Activated T-helper 17 cell treated with anti-CD3 and anti-CD28 coated beads, Interleukin-2, amount 50 U/mL, for 72 hours (primary cell): ENCODE data around the gene PI4KB. TPM values are rescaled to one million over a fixed set of nuclear protein-coding genes. Genes with fewer than 3 reads are reported as not detected.
"Not testable (repeated sequence)": the region's sequence is repeated elsewhere in the genome, so short reads cannot be mapped to it uniquely, and the experiment has no call there.

Source experiments
- ATAC-seq: fragments of 150-1000 bp; cut with Tn5 transposase; replicated peaks from 2 replicates; pipeline ENCODE4 v1.10.0; 2021; ENCODE audit warnings: mild to moderate bottlenecking, moderate library complexity
- H3K27ac Mint-ChIP-seq: one replicate; pipeline ENCODE4 v1.8.0; 2022; ENCODE audit warnings: mixed read lengths
- H3K27me3 Mint-ChIP-seq: one replicate; pipeline ENCODE4 v1.8.0; 2022; ENCODE audit warnings: mixed read lengths
- H3K36me3 Mint-ChIP-seq: one replicate; pipeline ENCODE4 v1.8.0; 2022; ENCODE audit warnings: low read depth, mild to moderate bottlenecking, mixed read lengths
- H3K4me1 Mint-ChIP-seq: one replicate; pipeline ENCODE4 v1.8.0; 2022; ENCODE audit warnings: mixed read lengths
- H3K4me3 Mint-ChIP-seq: one replicate; pipeline ENCODE4 v1.8.0; 2022; ENCODE audit warnings: mild to moderate bottlenecking, mixed read lengths
- H3K9me3 Mint-ChIP-seq: one replicate; pipeline ENCODE4 v1.8.0; 2022; ENCODE audit warnings: mixed read lengths
- total RNA-seq, 2 donors: library from RNA; stranded (reverse); gene quantifications; one replicate each; pipeline ENCODE4 v1.2.3, GENCODE V29; 2022

PI4KB gene
- total RNA-seq, 2 donors from 2014 or later: 70.0 to 76.8 TPM

DNA sequence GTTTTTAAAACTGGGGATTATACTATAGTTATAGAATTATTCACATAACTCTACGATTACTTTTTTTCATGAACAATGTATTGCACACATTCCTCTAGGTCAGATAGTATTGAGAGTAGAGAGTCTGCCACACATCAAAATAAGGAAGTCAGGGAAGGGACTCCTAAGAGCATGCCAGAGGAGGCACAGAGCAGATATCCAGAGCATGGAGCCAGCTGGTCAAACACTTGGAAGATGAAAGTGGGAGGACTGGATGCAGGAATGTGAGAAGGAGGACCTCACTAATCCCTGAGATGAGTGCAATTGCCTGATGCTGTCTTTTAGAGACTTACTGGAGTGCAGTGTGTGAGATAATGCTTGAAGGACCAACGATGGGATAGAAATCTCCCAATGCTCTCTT is 29.5 kb upstream of the PI4KB start:
- ATAC-seq: no peak
- Mint-ChIP-seq H3K27me3 (no peaks in the 10 kb centered on the region), H3K9me3 (no peaks in the 10 kb centered on the region), H3K27ac (no peak overlapping the region), H3K36me3 (no peaks in the 10 kb centered on the region), H3K4me1 (no peaks in the 10 kb centered on the region), H3K4me3 (no peak overlapping the region)

DNA sequence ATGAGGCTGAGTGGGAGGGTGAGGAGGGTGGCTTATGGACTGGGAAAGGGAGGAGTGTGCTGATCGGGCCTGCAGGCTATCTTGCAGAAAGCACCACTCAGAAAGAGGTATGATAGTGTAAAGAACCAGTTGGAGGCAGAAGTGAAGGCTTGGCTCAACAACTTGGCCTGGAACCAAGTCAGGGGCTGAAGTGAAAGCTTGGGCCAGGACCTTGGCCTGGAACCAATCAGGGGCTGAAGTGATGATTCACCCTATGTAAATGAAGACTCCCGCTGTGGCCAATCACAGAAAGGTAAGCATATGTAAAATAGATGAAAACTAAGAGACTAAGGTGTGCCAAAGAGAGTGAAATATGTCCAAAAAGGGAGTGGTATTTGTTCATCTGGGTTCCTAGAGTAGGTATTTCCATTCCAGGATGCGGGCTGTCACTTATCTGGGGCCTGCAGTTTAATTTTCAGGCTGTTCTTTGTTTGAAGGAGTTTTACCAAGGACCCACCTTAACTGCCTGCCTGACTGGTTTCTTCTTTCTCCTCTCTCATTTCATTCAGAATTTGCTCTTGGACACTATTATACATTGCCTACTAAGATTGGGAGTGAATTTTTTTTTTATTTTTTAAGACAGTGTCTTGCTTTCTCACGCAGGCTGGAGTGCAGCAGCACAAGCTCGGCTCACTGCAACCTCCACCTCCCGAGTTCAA is 25.0 kb upstream of the PI4KB start:
- Mint-ChIP-seq H3K36me3 (peaks cover 3% of the 10 kb centered on the region), H3K4me3 (no peak overlapping the region), H3K4me1 (peaks cover 5% of the 10 kb centered on the region), H3K27ac (no peak overlapping the region), H3K9me3 (no peaks in the 10 kb centered on the region), H3K27me3 (no peaks in the 10 kb centered on the region)
- no peak for ATAC-seq

DNA sequence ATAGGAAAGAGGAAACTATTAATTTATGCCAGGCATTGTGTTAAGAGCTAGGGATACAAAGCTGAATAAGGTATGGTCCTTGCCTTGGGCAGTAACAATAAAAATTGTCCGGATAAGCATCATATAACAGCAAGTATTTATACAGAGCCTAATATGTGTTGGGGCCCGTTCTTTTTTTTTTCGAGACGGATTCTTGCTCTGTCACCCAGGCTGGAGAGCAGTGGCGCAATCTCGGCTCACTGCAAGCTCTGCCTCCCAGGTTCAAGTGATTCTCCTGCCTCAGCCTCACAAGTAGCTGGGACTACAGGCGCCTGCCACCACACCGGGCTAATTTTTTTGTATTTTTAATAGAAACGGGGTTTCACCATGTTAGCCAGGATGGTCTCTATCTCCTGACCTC is 23.1 kb upstream of the PI4KB start:
- H3K4me3 Mint-ChIP-seq, H3K27ac Mint-ChIP-seq, H3K27me3 Mint-ChIP-seq, ATAC-seq, H3K9me3 Mint-ChIP-seq: not testable (repeated sequence)
- H3K4me1 Mint-ChIP-seq: peaks cover 20% of the 10 kb centered on the region
- H3K36me3 Mint-ChIP-seq: peaks cover 18% of the 10 kb centered on the region

DNA sequence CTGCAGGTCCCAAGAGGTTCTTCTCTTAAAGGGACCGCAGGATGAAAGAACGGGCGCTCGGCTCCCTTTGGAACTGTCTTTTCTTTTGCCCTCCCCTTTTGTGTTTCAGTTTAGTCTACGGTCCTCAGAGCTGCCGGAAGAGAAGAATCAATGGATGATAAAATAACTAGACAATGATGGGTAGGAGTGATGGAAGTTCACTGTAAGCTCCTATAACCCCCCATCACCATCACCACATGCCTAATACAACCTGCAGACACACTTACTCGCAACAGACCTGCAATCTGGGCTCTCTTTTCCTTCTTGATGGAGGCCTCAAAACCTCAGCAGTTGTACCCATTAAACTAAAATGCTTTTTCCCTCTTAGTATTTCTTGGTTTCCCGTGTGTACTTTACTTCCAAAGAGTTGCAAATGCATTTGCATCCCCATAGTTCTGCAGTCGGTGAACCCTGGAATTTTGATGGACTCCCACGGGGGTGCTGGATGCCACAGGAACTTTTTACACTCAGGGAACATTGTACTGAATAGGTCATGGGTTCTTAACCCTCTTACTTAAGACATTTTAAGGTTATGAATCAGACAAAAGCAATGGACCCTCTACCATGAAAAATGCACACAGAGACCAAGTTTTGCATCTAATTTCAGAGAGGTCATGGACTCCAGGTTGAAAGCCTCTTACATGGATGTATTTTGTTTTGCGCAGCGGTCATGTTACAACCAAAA is 20.5 kb upstream of the PI4KB start:
- Mint-ChIP-seq H3K4me1 (peaks cover 28% of the 10 kb centered on the region), H3K4me3 (peak overlapping the region; percentile 94), H3K27me3 (no peaks in the 10 kb centered on the region), H3K36me3 (peaks cover 44% of the 10 kb centered on the region), H3K9me3 (no peaks in the 10 kb centered on the region), H3K27ac (peak overlapping the region; percentile 98)
- ATAC-seq: no peak

DNA sequence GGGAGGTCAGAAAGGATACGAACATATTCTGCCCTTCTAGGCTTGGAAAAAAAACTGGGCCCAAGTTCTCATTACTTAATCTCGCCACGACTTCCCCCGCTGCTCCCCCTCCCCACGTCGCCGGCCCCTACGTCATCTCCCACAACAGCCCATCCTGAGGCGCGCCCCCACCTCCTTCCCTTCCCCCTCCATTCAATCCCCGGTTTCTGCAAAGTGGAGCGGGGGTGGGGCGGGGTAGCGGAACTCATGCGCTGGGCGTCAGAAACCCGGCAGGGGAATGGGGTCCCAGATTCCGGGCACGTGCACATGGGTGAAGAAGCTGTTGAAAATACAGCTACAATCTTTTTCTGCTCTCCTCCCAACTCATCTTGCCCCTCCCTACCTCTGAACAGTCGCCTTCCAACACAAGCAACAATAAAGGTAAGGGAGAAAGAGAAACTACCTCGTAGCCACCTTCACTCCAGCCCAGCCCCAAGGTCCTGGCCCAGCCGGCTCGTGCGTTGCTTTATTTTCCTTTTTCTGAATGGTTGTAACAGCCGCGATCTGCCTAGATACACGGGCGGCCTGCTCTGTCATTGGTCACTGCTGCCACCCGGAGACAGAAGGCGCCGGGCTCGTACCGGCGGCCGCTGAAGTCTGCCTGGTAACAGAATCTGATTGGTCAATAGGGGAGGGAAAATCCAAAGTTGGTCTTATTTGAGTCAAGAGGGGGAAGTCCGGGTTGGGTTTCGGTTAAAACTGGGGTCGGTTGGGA is 19.7 kb upstream of the PI4KB start, which contains the start of gene RFX5:
Gene RFX5, minus strand, starts transcription at position 484 of the 754 bp plus-strand sequence. CDS start 932 bp downstream, outside the sequence.
- no peaks in the 10 kb centered on the region for H3K9me3 Mint-ChIP-seq
- H3K4me3 Mint-ChIP-seq: peak within 1 kb of the TSS; percentile 94
- H3K27ac Mint-ChIP-seq: peak within 1 kb of the TSS; percentile 98
- peak; percentile 97 for ATAC-seq
- H3K36me3 Mint-ChIP-seq: peaks cover 48% of the 10 kb centered on the region
- peaks cover 28% of the 10 kb centered on the region for H3K4me1 Mint-ChIP-seq
- H3K27me3 Mint-ChIP-seq: no peaks in the 10 kb centered on the region

DNA sequence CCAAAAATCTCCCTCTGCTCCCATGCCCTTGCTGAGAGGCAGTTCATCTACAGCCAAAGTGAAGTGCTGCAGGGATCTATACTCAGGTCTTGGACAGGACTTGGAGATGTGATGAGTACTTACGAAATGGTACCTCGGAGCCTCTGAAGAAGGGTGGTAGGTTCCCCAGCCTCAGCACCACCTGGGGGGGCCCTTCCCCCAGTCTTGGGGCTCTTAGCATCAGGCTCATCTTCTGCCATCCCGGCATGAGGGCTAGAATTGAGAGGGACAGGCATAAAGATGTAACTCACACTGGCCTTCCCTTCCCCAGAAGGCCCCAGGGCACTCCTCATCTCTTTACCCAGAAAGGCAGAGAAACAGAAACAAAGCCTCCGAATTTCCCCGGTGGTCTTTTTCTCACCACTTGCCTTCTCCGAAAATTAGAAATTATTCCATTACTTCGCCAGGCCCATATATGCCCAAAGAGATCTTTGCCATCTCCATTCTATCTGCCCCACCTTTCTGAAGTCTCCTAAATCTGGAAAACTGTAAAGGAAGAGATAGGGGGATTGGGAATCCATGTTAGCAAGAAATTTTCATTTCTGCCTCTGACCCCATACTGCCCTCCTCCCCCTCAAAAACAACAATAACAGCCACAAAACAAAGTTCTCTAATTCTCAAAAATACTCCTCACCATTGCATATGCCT is 19.0 kb upstream of the PI4KB start:
- ATAC-seq: no peak
- H3K4me1 Mint-ChIP-seq: peaks cover 28% of the 10 kb centered on the region

DNA sequence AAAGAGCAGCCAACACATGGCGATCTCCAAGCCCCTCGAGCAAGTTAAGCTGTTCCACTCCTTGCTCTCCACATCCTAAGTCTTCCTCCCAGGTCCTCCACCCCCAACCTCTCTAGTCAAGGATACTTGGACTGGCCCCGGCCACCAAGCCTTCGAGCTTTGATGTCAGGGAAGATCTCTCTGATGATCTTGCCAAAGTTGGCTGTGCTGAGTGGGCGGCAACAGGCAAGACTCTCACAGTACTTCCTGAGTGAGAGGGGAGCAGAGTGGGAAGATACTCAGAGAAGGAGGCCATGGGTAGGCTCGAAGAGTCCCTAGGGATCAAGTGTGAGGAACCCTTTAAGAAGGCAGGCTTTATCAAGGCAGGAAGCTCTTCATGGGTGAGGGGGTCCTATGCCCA is 17.1 kb upstream of the PI4KB start:
- no peaks in the 10 kb centered on the region for H3K27me3 Mint-ChIP-seq
- H3K36me3 Mint-ChIP-seq: peaks cover 52% of the 10 kb centered on the region
- peaks cover 39% of the 10 kb centered on the region for H3K4me1 Mint-ChIP-seq
- H3K4me3 Mint-ChIP-seq: no peak overlapping the region
- H3K27ac Mint-ChIP-seq: peak overlapping the region; percentile 73
- ATAC-seq: no peak
- no peaks in the 10 kb centered on the region for H3K9me3 Mint-ChIP-seq

More for the DNA sequence above, 19.0 kb upstream of the PI4KB start:
- Mint-ChIP-seq H3K27ac (peak overlapping the region; percentile 98), H3K4me3 (peak overlapping the region; percentile 94), H3K9me3 (no peaks in the 10 kb centered on the region), H3K36me3 (peaks cover 48% of the 10 kb centered on the region), H3K27me3 (no peaks in the 10 kb centered on the region)

DNA sequence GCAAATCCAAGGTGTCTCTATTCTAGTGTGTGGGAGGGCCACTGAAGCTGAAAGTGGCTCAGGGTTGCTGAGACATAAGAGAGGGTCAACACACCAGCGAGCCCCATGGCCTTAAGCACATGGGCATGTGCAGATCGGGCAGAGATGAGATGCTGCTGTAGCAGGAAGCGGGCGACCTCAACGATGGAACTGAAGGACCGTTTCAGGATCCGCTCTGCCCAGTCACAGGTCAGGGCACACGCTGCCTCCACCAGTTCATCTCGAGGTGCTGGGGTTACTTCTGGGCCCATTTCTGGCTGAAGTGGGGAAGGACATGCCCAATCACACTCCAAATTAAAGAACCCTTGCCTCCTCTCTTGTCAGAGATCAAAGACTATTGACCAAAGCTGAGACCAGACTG is 16.4 kb upstream of the PI4KB start:
- Mint-ChIP-seq H3K27ac (peak overlapping the region; percentile 73), H3K9me3 (no peaks in the 10 kb centered on the region), H3K36me3 (peaks cover 52% of the 10 kb centered on the region), H3K4me1 (peaks cover 39% of the 10 kb centered on the region), H3K4me3 (no peak overlapping the region), H3K27me3 (no peaks in the 10 kb centered on the region)
- no peak for ATAC-seq

DNA sequence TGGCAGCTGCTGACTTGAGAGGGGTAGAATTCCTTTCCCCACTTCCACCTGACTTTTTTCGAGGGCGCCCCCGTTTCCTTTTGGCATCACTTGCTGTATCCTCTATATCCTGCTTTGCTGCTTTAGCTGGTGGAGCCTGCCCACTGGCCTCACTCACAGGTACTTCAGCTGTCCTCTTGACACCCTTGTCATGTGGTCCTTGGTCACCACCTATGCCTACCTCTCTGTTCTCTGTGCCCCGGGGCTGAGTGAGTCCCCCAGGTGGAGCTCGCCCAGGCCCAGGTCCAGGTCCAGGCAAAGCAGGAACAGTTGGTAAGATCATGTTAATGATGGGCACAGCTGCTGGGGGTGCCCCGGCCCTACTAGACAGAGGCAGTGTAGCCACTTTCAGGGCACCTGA is 15.4 kb upstream of the PI4KB start:
- Mint-ChIP-seq H3K9me3 (no peaks in the 10 kb centered on the region), H3K4me1 (peaks cover 38% of the 10 kb centered on the region), H3K36me3 (peaks cover 52% of the 10 kb centered on the region), H3K27me3 (no peaks in the 10 kb centered on the region), H3K27ac (peak overlapping the region; percentile 73), H3K4me3 (no peak overlapping the region)
- ATAC-seq: no peak

DNA sequence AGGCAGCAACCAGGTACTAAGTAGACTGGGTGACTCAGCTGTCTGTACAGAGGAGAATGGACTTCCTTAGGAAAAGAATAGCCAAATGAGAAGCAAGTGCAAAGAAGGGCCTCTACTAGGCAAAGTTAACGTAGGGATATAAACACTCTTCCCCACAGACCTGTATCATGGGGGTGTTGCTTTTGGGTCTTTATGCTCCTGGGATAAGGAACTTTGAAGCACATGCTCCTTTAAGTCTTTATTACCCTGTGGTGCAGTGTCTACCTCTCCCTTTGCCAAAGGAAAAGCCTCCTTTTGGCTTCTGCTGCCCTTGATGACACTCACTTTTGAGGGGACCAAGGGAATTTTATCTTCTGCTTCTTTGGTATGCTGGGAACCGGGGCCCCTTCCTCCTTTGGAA is 14.8 kb upstream of the PI4KB start:
- Mint-ChIP-seq H3K27ac (peak overlapping the region; percentile 73), H3K27me3 (no peaks in the 10 kb centered on the region)

DNA sequence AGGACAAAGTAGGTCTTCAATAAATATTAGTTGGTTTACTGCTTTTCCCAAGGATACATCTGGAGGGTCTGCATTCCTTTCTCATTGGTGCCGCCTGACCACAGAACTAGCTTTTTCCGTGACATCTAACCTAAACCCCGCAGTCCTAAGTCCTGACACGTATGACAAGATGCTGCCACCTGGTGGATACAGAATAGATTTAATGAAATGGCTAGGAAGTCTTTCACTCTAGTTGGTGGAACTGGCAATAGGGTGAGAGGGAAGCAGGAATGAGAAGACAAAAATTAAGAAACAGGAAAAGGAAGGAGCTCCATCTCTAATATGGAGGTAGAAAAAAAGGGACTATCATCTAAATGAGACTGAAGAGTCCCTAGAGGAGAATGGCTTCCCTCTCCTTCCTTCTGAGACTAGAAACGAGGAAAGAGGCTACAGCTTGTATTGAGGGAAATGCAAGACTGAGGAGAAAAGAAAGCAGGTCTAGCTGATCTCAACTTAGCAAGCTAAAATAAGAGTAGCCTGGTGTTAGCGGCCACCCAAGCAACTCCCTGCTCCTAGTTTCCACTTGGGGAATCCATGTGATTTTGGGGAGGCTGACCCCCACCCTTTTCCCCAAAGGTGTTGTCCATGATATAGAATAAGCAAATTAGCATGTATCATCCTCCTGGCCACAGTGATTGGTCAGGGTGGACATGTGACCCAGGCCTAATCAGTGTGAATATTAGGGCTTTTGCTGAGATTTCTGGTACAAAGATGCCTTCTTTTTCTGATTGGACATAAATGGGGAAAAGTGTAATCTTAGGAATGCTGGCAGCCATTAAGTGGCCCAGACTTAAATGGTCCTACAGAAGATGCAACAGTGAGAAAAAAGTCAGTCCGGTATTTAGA is 13.9 kb upstream of the PI4KB start:
- Mint-ChIP-seq H3K36me3 (peaks cover 40% of the 10 kb centered on the region), H3K4me1 (peaks cover 25% of the 10 kb centered on the region), H3K9me3 (no peaks in the 10 kb centered on the region), H3K4me3 (no peak overlapping the region), H3K27ac (peak overlapping the region; percentile 2), H3K27me3 (no peaks in the 10 kb centered on the region)
- ATAC-seq: peak; percentile 97

More for the DNA sequence above, 14.8 kb upstream of the PI4KB start:
- peaks cover 33% of the 10 kb centered on the region for H3K4me1 Mint-ChIP-seq
- H3K4me3 Mint-ChIP-seq: no peak overlapping the region
- ATAC-seq: no peak
- H3K9me3 Mint-ChIP-seq: no peaks in the 10 kb centered on the region
- peaks cover 48% of the 10 kb centered on the region for H3K36me3 Mint-ChIP-seq

DNA sequence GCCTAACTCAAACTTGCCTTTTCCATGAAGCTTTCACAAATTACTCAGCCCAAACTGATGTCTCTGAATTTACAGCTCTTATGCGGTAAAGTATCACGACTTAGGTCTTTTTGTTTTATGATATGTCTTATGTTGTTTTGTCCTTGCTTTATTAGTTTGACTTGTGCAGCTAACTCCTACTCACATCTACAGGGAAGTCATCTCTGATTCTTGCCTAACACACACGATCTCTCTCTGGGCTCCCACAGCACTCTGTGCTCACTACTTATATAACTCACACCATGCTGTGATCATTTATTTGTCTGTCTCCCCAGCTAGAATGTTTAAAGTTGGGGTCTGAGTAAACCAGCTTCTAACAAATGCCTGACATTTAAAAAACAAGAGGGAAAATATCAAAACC is 9.3 kb upstream of the PI4KB start:
- no peak overlapping the region for H3K4me3 Mint-ChIP-seq
- no peak for ATAC-seq
- peak overlapping the region; percentile 67 for H3K27ac Mint-ChIP-seq
- peaks cover 11% of the 10 kb centered on the region for H3K4me1 Mint-ChIP-seq
- peaks cover 5% of the 10 kb centered on the region for H3K36me3 Mint-ChIP-seq
- H3K27me3 Mint-ChIP-seq: no peaks in the 10 kb centered on the region
- no peaks in the 10 kb centered on the region for H3K9me3 Mint-ChIP-seq

DNA sequence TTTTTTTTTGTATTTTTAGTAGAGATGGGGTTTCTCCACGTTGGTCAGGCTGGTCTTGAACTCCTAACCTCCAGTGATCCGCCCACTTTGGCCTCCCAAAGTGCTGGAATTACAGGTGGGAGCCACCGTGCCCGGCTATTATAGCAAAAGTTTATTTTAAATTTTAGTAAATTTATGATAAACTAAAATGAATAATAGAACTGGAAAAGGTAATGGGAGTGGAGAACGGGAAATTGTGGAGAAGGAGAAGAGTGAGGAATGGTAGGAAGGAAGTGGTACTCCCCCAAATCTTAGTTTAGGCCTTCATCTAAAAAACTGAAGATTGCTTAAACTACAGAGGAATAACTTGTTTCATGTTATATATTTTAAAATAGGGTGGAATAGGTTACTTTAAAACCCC is 7.6 kb upstream of the PI4KB start:
- H3K4me1 Mint-ChIP-seq: peaks cover 2% of the 10 kb centered on the region
- peaks cover 2% of the 10 kb centered on the region for H3K36me3 Mint-ChIP-seq
- H3K9me3 Mint-ChIP-seq: no peaks in the 10 kb centered on the region
- H3K27me3 Mint-ChIP-seq: no peaks in the 10 kb centered on the region
- H3K27ac Mint-ChIP-seq: no peak overlapping the region
- no peak overlapping the region for H3K4me3 Mint-ChIP-seq
- no peak for ATAC-seq
